HL-60/S4 (cell line): ENCODE results near the gene CRYGA.
"Not testable (repeated sequence)": the region's sequence is repeated elsewhere in the genome, so short reads cannot be mapped to it uniquely, and the experiment has no call there.

Source experiments
- in situ Hi-C: fragments of 300-500 bp; cut with MboI; formaldehyde crosslinking; loops from 2 replicates; pipeline ENCODE4 v1.14.3; 2022; ENCODE audit warnings: low sequenced_read_pairs

Gene CRYGA

GRCh38 chr2:208164951-208165755 lies 1.8 kb upstream of the CRYGA start:
- in situ Hi-C loops: no loop called here

- in situ Hi-C loops: no loop called here
Observed at GRCh38 chr2:208156439-208156838, 7.0 kb downstream of the CRYGA start.

GRCh38 chr2:208153156-208153555 lies 10.2 kb downstream of the CRYGA start:
- in situ Hi-C loops: no loop called here

- in situ Hi-C loops: no loop called here
Observed at GRCh38 chr2:208150956-208151355, 12.4 kb downstream of the CRYGA start.

- in situ Hi-C loops: no loop called here
Observed at GRCh38 chr2:208150094-208150493, 13.3 kb downstream of the CRYGA start.

GRCh38 chr2:208148803-208149202 lies 14.6 kb downstream of the CRYGA start:
- in situ Hi-C loops: no loop called here

GRCh38 chr2:208147759-208148158 lies 15.6 kb downstream of the CRYGA start:
- in situ Hi-C loops: no loop called here

GRCh38 chr2:208147008-208147407 lies 16.4 kb downstream of the CRYGA start:
- in situ Hi-C loops: no loop called here

GRCh38 chr2:208146006-208146405 lies 17.4 kb downstream of the CRYGA start, which contains the start of gene CRYGB:
Gene CRYGB (minus strand): TSS chr2:208146158. CDS start chr2:208146120, 38 bp downstream.
- in situ Hi-C loops: no loop called here

- in situ Hi-C loops: no loop called here
Observed at GRCh38 chr2:208142925-208143799, 20.2 kb downstream of the CRYGA start.

GRCh38 chr2:208142240-208142924 lies 21.0 kb downstream of the CRYGA start:
- in situ Hi-C loops: no loop called here

GRCh38 chr2:208139447-208139846 lies 23.9 kb downstream of the CRYGA start:
- in situ Hi-C loops: no loop called here

- in situ Hi-C loops: not testable (repeated sequence)
Observed at GRCh38 chr2:208138334-208138733, 25.1 kb downstream of the CRYGA start.

- in situ Hi-C loops: no loop called here
Observed at GRCh38 chr2:208136716-208137094, 26.7 kb downstream of the CRYGA start.

GRCh38 chr2:208135794-208136715 lies 27.3 kb downstream of the CRYGA start:
- in situ Hi-C loops: no loop called here

GRCh38 chr2:208134928-208135586 lies 28.3 kb downstream of the CRYGA start:
- in situ Hi-C loops: no loop called here

GRCh38 chr2:208130712-208131110 lies 32.7 kb downstream of the CRYGA start:
- in situ Hi-C loops: no loop called here

GRCh38 chr2:208129744-208130711 lies 33.4 kb downstream of the CRYGA start, which contains the start of gene CRYGC:
Gene CRYGC (minus strand): TSS chr2:208129828. CDS start chr2:208129792, 36 bp downstream.
- in situ Hi-C loops: no loop called here
